Heart left ventricle (tissue), 16 donors: ENCODE results near the gene ZDHHC24. TPM values are rescaled to one million over a fixed set of nuclear protein-coding genes. Genes with fewer than 3 reads are reported as not detected.

Experiments used
- ATAC-seq, 4 donors: fragments of 200-7000 bp; cut with Tn5 transposase; one replicate each; pipeline ENCODE4 v1.9.1; 2020 to 2022; ENCODE audit warnings: moderate library complexity in 4 of 4, mild to moderate bottlenecking in 3 of 4, moderate number of reproducible peaks in 1 of 4
- DNase-seq, 5 donors: peaks; one replicate each; pipeline ENCODE4 v3.0.0-alpha.2; 2020
- H3K27ac ChIP-seq, 12 donors: fragments of 200-600 bp; sonication (generic) in 4 of 12; one replicate each; pipeline versions ENCODE4 v1.5.0 to v1.8.0; 2016 to 2022; ENCODE audit warnings: mild to moderate bottlenecking in 2 of 12
- H3K27me3 ChIP-seq, 9 donors: fragments of 200-600 bp; sonication (generic) in 2 of 9; one replicate each; pipeline versions ENCODE4 v1.5.1 to v1.8.0; 2016 to 2022; ENCODE audit warnings: mild to moderate bottlenecking in 3 of 9
- H3K36me3 ChIP-seq, 9 donors: fragments of 200-600 bp; sonication (generic) in 2 of 9; one replicate each; pipeline versions ENCODE4 v1.5.0 to v1.8.0; 2018 to 2022; ENCODE audit warnings: mild to moderate bottlenecking in 2 of 9
- H3K4me1 ChIP-seq, 12 donors: fragments of 200-600 bp; sonication (generic) in 4 of 12; one replicate each; pipeline versions ENCODE4 v1.5.0 to v1.8.0; 2016 to 2022; ENCODE audit warnings: mild to moderate bottlenecking in 3 of 12
- H3K4me3 ChIP-seq, 12 donors: fragments of 200-600 bp; sonication (generic) in 4 of 12; one replicate each; pipeline versions ENCODE4 v1.5.0 to v1.8.0; 2017 to 2022; ENCODE audit warnings: mild to moderate bottlenecking in 9 of 12, moderate library complexity in 4 of 12
- H3K9me3 ChIP-seq, 12 donors: fragments of 200-600 bp; sonication (generic) in 4 of 12; one replicate each; pipeline versions ENCODE4 v1.5.0 to v1.8.0; 2016 to 2022; ENCODE audit warnings: mild to moderate bottlenecking in 1 of 12
- POLR2A ChIP-seq, 2 donors: fragments of 450-650 bp; IDR thresholded peaks; one replicate each; pipeline ENCODE4 v1.6.1; 2017; ENCODE audit warnings: antibody characterized with exemption in 2 of 2, mild to moderate bottlenecking in 2 of 2, moderate library complexity in 2 of 2
- WGBS, 4 donors: extraction: QIAGEN DNeasy Blood & Tissue Kit in 2 of 4; methylation state at CpG; one replicate each; pipeline versions ENCODE4 v1.1.5 to v1.1.7; 2013 to 2018; 5-methylcytosine and 5-hydroxymethylcytosine counted together
- intact Hi-C, 10 donors: fragments of 100-400 bp; cut with DNase I; formaldehyde crosslinking; loops; one replicate each; pipeline versions ENCODE4 v1.11.1 to v1.14.2; 2022
- long read RNA-seq, 3 donors: library from polyadenylated mRNA; unstranded; transcript quantifications; one replicate each; pipeline ENCODE4 v2.0.0, GENCODE V29; 2020 to 2021
- polyA plus RNA-seq, 2 donors: library from polyadenylated mRNA; stranded (reverse); fragments of 200-250 nt; gene quantifications; one replicate each; pipeline ENCODE4 v1.2.3, GENCODE V29; 2013
- total RNA-seq, 9 donors: library from RNA; depleted of rRNA in 2 of 9; stranded (reverse); fragments of >200 nt in 2 of 9; fragmentation: NEBNext Ultra II Directional in 3 of 9; extraction: Animal tissue kit (Norgen Biotek cat#: 25700) in 3 of 9; gene quantifications; one replicate each; pipeline versions ENCODE4 v1.1.0 to v1.2.4, GENCODE V29; 2016 to 2023
- TF ChIP-seq, protein P1 (sequence below), 12 donors: fragments of 200-600 bp; sonication (generic) in 4 of 12; IDR thresholded peaks; one replicate each; pipeline versions ENCODE4 v1.5.0 to v1.8.0; 2018 to 2022; ENCODE audit warnings: antibody characterized with exemption in 12 of 12, mild to moderate bottlenecking in 5 of 12
- donor health status: ischemic (EF 13 %, LVEDD 7.1; RV severe dilation, severe dysfunction).
- donor health status: healthy with polysubstance abuse.
- donor health status: DM: no; HTN: yes; CAD: no.
- donor health status: DM: no; HTN: no; CAD: no.
- donor health status: ischemic (EF 25% LVEDD 6.9; RV normal size, moderate dysfunction).
- donor health status: ischemic (EF 25% LVEDD 5.7; RV mildly dilated, moderate dysfunction).
- donor health status: healthy.
- donor health status: DM: yes; HTN: yes; CAD: no.
- donor health status: ischemic (EF 35%, LVEDD 5.7; RV mildly dilated, moderate dysfunction).
- donor health status: nonischemic (EF 11% LVEDD 7.7; RV severe dilation, severe dysfunction).
- donor health status: DM: yes; HTN: yes; CAD: no.
- donor health status: PGD.
- donor health status: ischemic (EF 29% LVEDD 5.4; RV normal size, mild dysfunction).
- donor health status: nonischemic (EF 23%, LVEDD 6.1; RV moderate dilation, normal function).

Gene ZDHHC24, protein sequence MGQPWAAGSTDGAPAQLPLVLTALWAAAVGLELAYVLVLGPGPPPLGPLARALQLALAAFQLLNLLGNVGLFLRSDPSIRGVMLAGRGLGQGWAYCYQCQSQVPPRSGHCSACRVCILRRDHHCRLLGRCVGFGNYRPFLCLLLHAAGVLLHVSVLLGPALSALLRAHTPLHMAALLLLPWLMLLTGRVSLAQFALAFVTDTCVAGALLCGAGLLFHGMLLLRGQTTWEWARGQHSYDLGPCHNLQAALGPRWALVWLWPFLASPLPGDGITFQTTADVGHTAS
- total RNA-seq (10 to 100 TPM in 2 of 9 donors, 1 to 10 TPM in 7; 5.3 to 13.2 (median 6.7) TPM), polyA plus RNA-seq (1 to 10 TPM; 5.1 to 6.5 TPM)
- long read RNA-seq, donor 1, full-length matches to known transcripts = 6 of 11 reads
- long read RNA-seq, donor 1, partial matches to known transcripts = 1 of 11 reads
- long read RNA-seq, donor 1, other reads (novel, unspliced or antisense) = 4 of 11 reads
- long read RNA-seq, donor 2, full-length matches to known transcripts = 28 of 37 reads
- long read RNA-seq, donor 2, partial matches to known transcripts = 2 of 37 reads
- long read RNA-seq, donor 2, other reads (novel, unspliced or antisense) = 7 of 37 reads
- long read RNA-seq, donor 3, full-length matches to known transcripts = 5 of 8 reads
- long read RNA-seq, donor 3, partial matches to known transcripts = 0 of 8 reads
- long read RNA-seq, donor 3, other reads (novel, unspliced or antisense) = 3 of 8 reads

DNA sequence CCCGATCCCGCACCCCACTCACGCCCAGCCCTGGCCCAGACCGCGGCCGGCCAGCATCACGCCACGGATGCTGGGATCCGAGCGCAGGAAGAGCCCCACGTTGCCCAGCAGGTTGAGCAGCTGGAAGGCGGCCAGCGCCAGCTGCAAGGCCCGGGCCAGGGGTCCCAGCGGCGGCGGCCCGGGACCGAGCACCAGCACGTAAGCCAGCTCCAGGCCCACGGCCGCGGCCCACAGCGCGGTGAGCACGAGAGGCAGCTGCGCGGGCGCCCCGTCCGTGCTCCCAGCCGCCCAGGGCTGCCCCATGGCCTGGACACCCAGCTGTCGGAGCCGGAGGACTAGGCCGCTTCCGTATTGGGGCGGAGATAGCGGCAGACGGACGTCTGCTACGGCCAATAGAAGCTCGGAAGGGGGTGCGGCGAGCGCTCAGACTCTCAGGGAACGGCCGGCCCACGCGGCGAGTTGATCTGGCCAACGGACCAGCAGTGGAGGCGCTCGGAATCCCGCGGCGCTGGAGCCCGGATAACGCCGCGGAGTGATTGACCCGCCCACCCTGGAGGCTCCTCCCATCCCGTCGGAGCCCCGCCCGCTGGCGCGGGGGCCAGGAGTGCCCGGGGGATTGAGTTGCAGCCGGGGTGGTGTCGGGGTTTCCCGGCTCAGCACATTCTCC lies at the start of gene ZDHHC24:
Gene ZDHHC24, minus strand, starts transcription at position 348 of the 667 bp plus-strand sequence. Its CDS starts 45 bp downstream, at position 303.
- ATAC-seq = peak; percentile 95 to 99 (median 98)
- no peaks in the 10 kb centered on the region for H3K9me3 ChIP-seq
- peak within 1 kb of the TSS; percentile 67 to 98 (median 83) for H3K4me3 ChIP-seq
- WGBS, 4 donors = 0 to 1% (median 1%) methylated on average over 27 to 71 of the region's 71 CpGs
- no peaks in the 10 kb centered on the region for H3K27me3 ChIP-seq
- H3K27ac ChIP-seq = peak within 1 kb of the TSS in 9 of 12 donors; percentile 61 to 85 (median 71)
- H3K36me3 ChIP-seq = peaks cover 0 to 21% (median 16%) of the 10 kb centered on the region in 9 donors
- DNase-seq = peak; percentile 97 to 99 (median 98)
- TF ChIP-seq, protein P1, sequence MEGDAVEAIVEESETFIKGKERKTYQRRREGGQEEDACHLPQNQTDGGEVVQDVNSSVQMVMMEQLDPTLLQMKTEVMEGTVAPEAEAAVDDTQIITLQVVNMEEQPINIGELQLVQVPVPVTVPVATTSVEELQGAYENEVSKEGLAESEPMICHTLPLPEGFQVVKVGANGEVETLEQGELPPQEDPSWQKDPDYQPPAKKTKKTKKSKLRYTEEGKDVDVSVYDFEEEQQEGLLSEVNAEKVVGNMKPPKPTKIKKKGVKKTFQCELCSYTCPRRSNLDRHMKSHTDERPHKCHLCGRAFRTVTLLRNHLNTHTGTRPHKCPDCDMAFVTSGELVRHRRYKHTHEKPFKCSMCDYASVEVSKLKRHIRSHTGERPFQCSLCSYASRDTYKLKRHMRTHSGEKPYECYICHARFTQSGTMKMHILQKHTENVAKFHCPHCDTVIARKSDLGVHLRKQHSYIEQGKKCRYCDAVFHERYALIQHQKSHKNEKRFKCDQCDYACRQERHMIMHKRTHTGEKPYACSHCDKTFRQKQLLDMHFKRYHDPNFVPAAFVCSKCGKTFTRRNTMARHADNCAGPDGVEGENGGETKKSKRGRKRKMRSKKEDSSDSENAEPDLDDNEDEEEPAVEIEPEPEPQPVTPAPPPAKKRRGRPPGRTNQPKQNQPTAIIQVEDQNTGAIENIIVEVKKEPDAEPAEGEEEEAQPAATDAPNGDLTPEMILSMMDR (IDR thresholded peaks at IDR 0.05) = peak in 1 of 12 donors; percentile 9
- TF ChIP-seq POLR2A (IDR thresholded peaks at IDR 0.05) = peak in 1 of 2 donors; percentile 78
- peaks cover 2 to 40% (median 22%) of the 10 kb centered on the region in 12 donors for H3K4me1 ChIP-seq
- intact Hi-C loops = no loop called here

DNA sequence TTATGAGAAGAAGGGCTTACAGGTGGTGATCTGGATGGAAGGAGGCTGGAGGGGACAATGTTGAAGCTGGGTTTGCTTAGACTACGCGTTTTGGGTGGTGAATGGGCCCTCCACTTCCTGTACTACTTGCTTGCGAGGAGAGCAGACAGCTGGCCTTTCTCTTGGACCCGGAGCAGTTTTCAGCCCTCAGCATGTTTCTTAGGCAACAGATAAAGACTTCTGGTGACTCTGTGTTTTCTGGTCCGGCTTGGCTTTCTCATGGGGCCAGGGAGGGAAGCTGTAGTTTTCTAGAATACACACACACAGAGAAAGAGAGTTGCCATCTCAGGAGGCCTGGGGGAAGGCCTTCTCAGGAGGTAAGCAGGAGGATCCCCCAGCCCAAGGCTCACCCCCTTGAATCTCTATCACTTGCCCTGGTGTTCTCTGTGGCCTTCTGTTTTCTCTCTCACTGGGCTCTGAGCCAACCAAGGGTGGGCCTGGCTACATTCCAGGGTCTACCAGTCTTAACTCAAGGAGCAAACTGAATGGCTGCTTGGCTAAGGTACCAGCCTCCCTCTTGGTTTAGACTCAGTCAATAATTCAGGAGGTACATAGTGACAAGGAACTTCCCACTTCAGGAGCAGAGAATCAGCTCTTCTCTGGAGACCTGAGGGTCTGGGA lies 49.5 kb upstream of the ZDHHC24 start:
- peak overlapping the region in 2 of 12 donors; percentile 8 to 26 for H3K4me3 ChIP-seq
- peaks cover 0 to 18% (median 12%) of the 10 kb centered on the region in 9 donors for H3K36me3 ChIP-seq
- no peaks in the 10 kb centered on the region for H3K27me3 ChIP-seq
- ATAC-seq = peak in 3 of 4 donors; percentile 47 to 63 (median 52)
- H3K9me3 ChIP-seq = no peaks in the 10 kb centered on the region
- WGBS, 4 donors = 53 to 63% (median 54%) methylated on average over 5 of the region's 5 CpGs
- peak in 4 of 5 donors; percentile 57 to 73 (median 65) for DNase-seq
- TF ChIP-seq POLR2A (IDR thresholded peaks at IDR 0.05) = no peak
- TF ChIP-seq, protein P1 (IDR thresholded peaks at IDR 0.05) = no peak
- intact Hi-C loops = loop anchor here in 1 of 10 donors (10.0 kb wide), 1 partner anchor 249 kb away; the partner anchor contains the start of gene RCE1
- peak overlapping the region in 11 of 12 donors; percentile 38 to 80 (median 56) for H3K27ac ChIP-seq
- H3K4me1 ChIP-seq = peaks cover 2 to 44% (median 28%) of the 10 kb centered on the region in 12 donors

DNA sequence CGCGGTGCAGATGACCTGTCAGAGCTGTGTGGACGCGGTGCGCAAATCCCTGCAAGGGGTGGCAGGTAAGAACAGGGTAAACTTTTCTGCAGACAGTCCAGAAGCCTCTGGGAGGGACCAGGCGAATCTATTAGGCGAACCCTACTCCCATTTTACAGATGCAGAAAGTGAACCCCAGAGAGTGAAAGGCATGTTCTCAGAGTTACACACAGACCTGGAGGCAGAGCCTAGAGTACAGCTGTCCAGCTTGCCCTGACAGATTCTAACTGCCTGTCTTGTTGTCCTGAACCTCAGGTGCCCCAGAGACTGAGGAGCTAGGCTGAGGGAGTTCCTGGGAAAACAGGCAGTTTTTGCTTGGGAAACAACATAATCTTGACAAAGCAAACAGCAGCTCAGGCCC lies 47.8 kb upstream of the ZDHHC24 start:
- no peaks in the 10 kb centered on the region for H3K27me3 ChIP-seq
- peak overlapping the region in 10 of 12 donors; percentile 65 to 91 (median 80) for H3K27ac ChIP-seq
- H3K4me1 ChIP-seq = peaks cover 2 to 38% (median 28%) of the 10 kb centered on the region in 12 donors
- H3K9me3 ChIP-seq = no peaks in the 10 kb centered on the region
- TF ChIP-seq, protein P1 (IDR thresholded peaks at IDR 0.05) = no peak
- no peak for TF ChIP-seq POLR2A (IDR thresholded peaks at IDR 0.05)
- intact Hi-C loops = loop anchor here in 7 of 10 donors (1.0 to 10.0 kb wide), 4 partner anchors 23 to 251 kb away; partner anchors contain the start of genes RBM4B (in 6 of the 7), RBM14 (in 1 of the 7) and RCE1 (in 1 of the 7)
- no peak for ATAC-seq
- H3K36me3 ChIP-seq = peaks cover 0 to under 1% (median 0%) of the 10 kb centered on the region in 9 donors
- H3K4me3 ChIP-seq = peak overlapping the region; percentile 42 to 80 (median 68)
- no peak for DNase-seq
- 59 to 69% (median 66%) methylated on average over 7 of the region's 7 CpGs for WGBS, 4 donors
